Type B pancreatic cell (in vitro differentiated cells): Measurements from ENCODE around the gene TEFM. TPM values are rescaled to one million over a fixed set of nuclear protein-coding genes. Genes with fewer than 3 reads are reported as not detected.

Experiments
- DNase-seq: peaks from one replicate; pipeline ENCODE4 v3.0.0; 2021; ENCODE audit warnings: mixed read lengths; ENCODE audit not compliant: unreplicated experiment; ENCODE audit errors: extremely low spot score
- H3K27ac Mint-ChIP-seq: 2 replicates; pipeline ENCODE4 v1.8.0; 2021; ENCODE audit warnings: mild to moderate bottlenecking, mixed read lengths
- H3K27me3 Mint-ChIP-seq: 2 replicates; pipeline ENCODE4 v1.8.0; 2021; ENCODE audit warnings: mixed read lengths
- H3K36me3 Mint-ChIP-seq: 2 replicates; pipeline ENCODE4 v1.8.0; 2021; ENCODE audit warnings: mixed read lengths
- H3K4me1 Mint-ChIP-seq: one replicate; pipeline ENCODE4 v1.8.0; 2021; ENCODE audit warnings: mixed read lengths; ENCODE audit not compliant: unreplicated experiment
- H3K4me3 Mint-ChIP-seq: 2 replicates; pipeline ENCODE4 v1.8.0; 2021; ENCODE audit warnings: mild to moderate bottlenecking, mixed read lengths
- H3K9me3 Mint-ChIP-seq: 2 replicates; pipeline ENCODE4 v1.8.0; 2021; ENCODE audit warnings: mixed read lengths
- CTCF ChIP-seq: fragments of 200-600 bp; sonication (generic); conservative IDR thresholded peaks from 2 replicates; pipeline ENCODE4 v1.5.0; 2021; ENCODE audit warnings: antibody characterized with exemption, mild to moderate bottlenecking
- total RNA-seq: library from RNA; stranded (reverse); gene quantifications from 2 replicates; pipeline ENCODE4 v1.2.1, GENCODE V29; 2021; ENCODE audit warnings: low replicate concordance

The TEFM gene
- total RNA-seq, 1 donor from 2014 or later = 19.4 TPM

- H3K4me1 Mint-ChIP-seq = no peaks in the 10 kb centered on the region
- H3K27me3 Mint-ChIP-seq = no peaks in the 10 kb centered on the region
- no peaks in the 10 kb centered on the region for H3K9me3 Mint-ChIP-seq
- no peak overlapping the region for H3K27ac Mint-ChIP-seq
- no peak for TF ChIP-seq CTCF
- H3K4me3 Mint-ChIP-seq = no peak overlapping the region
- DNase-seq = no peak
- peaks cover 14% of the 10 kb centered on the region for H3K36me3 Mint-ChIP-seq
Measured at GRCh38 chr17:30854146-30854545, 51.9 kb downstream of the TEFM start.

Other genes starting within 250 kb of the TEFM start
- gene CRLF3, start 81.5 kb downstream of the TEFM start, total RNA-seq = 7.5 and 9.0 TPM in 2 replicates
- 5.8 and 14.3 TPM in 2 replicates for gene ATAD5, start 74.3 kb downstream of the TEFM start, total RNA-seq
- 1.4 and 2.6 TPM in 2 replicates for gene ADAP2, start 15.7 kb upstream of the TEFM start, total RNA-seq
- gene RNF135, start 64.8 kb upstream of the TEFM start, total RNA-seq = 8.8 and 10.8 TPM in 2 replicates
- 62.6 and 69.9 TPM in 2 replicates for gene NF1, start 188.7 kb upstream of the TEFM start, total RNA-seq